Cerebellar cortex (tissue), 1 donor: ENCODE measurements around the gene MAP3K10.
A peak's percentile ranks its signal among the peaks of the same experiment; 100 is the strongest.

Experiments
- DNase-seq: peaks from one replicate; pipeline ENCODE4 v3.0.0-alpha.2; 2015; ENCODE audit warnings: low spot score

MAP3K10 gene

DNA sequence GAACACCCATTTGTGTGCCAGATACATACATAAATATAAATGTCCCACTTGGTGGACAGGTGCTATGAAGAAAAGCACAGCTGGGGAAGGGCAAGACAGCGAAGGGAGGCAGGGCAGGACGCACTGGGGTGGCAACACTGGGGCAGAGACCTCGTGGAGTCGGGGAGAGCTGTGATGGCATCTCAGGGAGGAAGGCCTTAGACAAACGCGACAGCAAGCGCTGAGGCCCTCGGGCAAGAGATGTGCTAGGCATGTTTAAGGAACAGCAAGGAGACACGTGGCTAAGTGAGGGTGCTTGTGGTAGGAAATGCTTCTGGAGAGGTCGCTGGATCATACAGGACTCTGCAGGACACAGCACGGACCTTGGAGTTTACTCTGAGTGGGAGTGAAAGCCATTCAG lies 58.6 kb downstream of the MAP3K10 start:
- no peak for DNase-seq

DNA sequence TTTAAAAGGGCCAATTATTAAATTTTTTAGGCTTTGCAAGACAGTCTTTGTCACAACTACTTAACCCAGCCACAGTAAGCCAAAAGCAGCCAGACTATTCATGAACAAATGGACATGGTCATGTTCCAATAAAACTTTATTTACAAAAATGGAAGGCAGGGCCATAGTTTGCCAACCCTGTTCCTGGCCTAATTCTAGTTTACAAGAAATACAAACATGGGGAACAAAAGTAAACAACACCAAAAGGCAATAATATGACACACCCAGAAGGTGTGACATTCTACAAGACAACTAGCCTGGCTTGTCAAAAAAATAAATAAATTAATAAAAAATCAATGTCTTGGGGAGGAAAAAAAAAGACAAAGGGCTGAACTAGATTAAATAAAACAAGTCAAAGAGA lies 60.0 kb downstream of the MAP3K10 start:
- DNase-seq, result no peak

DNA sequence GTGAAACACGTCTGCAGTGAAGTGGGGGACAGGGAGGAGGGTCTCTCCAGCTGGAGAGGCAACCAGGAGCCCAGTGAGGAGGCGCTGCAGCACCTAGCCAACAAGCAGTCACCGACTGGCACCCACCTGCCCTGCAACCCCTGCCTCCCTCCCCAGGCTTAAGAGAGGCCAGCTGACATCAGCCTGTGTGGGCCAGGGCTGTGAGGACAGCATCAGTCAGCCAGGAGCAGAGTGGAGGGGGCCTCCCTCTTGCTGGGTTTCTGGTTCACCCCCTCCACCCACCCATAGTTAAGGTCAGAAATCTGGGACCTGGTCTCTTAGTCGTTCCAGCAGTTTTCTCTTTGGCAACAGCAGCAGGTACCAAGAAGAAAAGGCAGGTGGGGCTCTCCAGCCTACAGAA lies 60.8 kb downstream of the MAP3K10 start:
- DNase-seq, result no peak

DNA sequence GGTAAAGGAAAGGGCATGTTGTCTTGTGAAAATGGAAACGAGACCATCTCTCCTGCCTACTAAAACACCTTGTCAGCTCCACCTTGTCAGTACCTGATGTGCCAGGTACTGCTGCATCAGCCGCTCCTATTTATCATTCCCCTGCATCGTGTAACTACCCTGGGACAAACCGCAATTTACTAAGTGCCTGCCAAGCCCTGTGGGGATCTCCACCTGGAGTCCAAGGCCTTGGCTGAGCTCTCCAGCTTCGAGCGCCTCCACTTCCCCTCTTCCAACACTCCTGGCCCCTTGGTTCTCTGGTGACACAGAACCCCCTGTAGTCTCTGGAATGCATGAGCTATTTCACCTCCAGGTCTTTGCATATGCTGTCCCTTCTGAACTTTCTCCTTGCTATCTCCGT lies 61.2 kb downstream of the MAP3K10 start:
- DNase-seq, result peak; percentile 65

DNA sequence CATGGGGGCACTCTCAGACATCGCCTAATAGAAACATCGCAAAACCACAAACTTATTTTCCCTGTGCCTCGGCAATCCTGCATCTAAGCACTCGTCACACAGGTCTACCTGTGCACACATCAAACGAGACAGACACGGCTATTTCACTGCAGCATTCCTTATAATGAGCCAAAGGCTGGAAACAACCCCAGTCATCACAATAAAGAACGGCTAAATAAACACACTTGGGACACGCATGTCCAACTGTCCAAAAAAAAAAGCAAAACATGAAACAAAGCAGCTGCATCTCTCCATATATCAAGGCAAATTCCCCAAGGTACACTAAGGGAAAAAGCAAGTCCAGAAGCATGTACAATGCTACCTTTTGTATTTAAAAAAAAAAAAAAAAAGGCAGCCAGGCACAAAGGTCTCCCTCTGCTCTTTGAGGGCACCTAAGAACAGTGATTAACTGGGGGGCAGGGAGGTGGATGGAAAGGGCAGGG lies 62.4 kb downstream of the MAP3K10 start:
- DNase-seq, result no peak

DNA sequence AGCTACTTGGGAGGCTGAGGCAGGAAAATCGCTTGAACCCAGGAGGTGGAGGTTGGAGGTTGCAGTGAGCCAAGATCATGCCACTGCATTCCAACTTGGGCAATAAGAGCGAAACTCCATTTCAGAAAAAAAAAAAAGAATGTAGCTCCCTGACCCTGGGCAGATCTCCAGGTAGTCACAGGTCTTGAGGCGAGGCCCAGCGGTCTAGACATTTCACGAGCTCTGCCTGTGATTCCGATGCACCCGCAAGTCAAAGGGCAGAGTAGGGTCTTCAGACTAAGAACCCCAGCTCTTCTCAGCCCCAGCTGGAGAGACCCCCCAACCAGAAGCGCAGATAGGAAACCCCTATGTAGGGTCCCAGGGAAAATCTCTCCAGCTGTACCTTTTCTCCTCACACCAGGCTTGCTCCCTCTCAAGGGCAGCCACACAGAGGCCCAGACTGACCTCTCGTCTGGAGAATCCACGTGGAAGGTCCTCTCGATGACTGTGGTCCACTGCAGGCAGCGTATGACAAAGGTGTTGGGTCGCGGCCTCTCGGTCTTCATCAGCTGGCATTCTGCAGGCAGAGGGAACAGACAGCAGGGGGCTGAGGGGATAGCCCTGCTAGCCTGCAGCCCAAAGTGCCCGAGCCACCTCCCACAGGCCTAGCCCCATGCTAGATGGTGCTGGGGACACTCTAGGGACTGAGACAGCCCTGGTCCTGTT lies 63.6 kb downstream of the MAP3K10 start:
- DNase-seq, result no peak

DNA sequence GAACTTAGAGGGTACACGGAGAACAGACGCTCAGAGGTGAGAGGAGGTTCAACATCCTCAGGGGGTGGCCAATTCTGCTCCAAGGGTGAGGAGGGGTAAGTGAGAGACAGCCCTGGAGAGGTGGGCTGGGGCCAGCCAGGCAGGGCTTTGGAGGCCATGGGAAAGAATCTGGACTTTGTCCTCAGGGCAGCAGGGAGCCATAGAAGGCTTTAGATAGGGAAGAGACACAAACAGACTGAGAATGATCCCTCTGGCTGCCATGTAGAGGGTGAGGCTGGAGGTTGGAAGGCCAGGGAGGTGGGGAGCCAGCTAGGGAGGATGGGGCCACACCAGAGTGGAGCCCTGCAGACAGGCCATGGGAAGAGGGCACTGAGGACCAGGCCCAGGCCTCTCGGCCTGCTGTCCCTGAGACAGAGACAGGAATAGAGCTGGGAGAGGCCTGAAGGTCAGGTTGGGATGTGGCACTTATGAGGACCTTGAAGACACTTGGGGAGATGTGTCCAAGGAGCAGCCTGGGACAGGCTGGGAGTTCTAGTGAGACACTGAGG lies 64.5 kb downstream of the MAP3K10 start:
- no peak for DNase-seq

DNA sequence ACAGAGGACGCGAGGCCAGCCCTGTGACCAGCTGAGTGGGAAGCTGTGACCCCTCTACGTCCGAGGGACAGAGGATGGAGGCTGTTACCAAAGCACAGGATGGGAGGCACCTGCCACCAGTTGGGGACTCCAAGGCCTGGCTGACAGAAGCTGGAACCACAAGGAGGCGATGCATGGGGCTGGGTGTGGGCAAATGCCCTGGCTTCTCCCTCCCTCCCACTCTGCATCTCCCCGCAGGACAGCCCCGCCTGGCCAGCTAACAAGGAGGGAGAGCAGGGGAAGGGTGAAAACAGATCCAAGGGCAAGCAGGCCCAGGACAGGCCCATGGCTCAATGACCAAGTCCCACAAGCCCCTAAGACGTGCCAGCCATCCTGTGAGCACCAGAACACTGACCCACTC lies 65.3 kb downstream of the MAP3K10 start:
- no peak for DNase-seq

DNA sequence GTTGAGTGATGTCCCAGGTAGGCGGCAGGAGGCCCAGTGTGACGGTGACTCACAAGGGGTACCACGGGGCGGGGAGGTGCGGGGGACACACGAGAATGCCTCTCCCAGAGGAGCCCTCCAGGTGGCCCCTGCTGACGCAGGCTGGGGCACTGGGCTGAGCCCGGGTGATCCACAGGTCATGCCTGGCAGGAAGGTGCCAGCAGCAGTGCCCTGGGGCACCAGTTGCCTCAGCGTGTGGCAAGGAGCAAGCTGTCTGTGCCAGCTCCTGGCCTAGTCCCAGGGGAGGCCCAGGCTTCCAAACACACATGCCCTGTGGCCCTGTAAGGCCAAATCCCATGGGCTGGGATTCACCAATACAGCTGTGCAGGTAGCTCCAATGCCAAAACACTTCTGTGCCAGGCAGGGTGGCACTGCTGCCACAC lies 65.9 kb downstream of the MAP3K10 start:
- DNase-seq, result no peak

DNA sequence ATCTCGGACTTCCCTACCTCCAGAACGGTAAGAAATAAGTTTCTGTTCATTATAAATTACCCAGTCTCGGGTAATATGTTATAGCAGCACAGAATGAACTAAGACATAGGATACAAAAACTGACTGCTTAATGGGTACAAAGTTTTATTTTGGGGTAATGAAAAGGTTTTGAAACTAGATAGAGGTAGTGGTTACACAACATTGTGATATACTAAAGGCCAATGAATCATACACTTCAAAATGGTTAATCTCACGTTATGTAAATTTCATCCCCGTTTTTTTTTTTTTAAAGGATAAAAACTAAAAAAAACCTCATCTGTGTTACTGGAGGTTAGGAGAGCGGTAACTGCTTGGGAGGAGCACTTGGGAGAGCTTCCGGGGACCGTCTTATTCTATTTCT lies 70.4 kb downstream of the MAP3K10 start:
- DNase-seq, result no peak

DNA sequence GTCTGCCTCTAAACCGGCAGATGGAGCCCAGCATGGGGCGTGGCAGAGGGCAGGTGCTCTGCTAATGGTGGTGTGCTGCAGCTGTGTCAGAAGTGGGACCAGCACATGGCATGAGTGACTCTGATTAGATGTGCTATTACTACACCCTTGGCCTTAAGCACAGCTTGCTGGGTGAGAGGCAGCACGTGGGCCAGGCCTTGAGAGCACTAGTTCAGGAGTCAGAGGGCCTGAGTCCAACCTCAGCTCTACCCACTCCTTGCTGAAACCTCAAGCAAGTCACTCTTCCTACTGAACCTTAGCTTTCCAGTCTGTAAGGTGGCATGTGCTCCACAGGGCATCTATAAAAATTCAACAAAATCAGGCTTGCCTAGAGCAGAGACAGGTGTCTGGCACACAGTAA lies 71.2 kb downstream of the MAP3K10 start:
- no peak for DNase-seq

DNA sequence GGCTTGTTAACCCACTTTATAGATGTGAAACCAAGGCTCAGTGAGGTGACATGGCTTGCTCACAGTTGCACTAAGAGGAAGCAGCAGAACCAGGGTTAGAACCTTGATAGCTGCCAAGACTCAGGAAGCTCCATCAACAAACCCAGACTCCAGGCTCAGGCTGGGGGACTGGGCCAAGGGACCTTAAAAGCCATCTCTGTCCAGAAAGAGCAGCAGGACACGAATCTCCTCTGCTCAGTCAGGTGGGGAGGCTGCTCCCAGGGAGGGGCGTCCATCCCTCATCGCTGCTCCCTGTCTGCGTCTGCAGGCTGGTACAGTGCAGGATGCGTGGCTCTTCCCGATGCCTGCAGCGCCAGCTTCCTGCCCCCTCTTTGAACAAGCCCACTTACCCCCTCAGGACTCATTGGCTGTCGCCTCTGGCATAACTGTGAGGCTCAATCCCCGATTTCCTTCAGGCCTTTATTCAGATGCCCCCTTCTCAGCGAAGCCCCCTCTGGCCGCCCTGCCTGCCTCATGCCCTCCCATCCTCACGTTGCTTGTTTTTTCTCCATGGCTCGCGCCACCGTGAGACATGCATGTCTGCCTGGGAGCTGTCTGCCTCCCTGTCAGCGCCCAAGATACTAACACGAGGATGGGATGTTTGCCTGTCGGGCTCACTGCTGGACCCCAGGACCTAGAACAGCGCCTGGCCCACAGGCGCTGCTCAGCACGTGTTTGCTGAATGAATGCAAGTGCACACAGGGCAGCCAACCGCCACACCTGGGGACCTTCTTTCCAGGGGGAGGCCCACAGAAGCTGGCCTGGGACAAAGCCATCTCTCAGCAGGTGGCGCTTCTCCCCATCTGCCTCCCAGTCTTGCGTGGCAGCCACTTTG lies 72.5 kb downstream of the MAP3K10 start:
- peak; percentile 67 for DNase-seq

DNA sequence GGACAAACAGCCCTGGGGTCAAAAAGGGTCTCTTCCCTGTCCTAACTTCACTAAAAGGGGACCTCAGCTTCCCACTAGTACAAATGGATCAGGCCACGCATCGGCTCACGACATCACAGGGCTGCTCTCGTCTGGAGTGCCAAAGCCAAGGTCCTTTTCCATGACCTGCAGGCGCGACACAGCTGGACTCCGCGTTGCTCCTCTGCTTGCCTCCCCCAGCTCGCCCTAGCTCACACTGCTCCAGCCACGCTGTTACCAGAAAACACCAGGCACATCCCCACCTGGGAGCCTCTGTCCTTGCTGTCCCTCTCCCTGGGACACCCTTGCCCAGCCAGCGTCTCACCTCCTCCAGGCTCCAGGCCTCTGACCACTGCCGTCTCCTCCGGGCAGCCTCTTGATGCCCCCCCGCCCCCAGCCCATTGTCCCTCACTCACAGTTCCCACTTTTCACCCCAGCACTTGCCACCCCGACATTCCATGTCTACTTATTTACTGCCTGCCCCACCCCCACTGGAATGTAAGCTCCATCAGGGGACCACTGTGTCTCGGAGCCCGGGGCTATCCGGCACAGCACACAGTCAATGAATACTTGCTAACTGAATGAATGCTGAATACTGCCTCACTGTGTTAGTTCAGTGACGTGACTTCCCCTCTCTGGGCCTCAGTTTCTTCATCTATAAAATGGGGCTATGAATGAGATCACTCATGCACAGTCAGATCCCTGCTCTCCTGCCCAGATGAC lies 73.3 kb downstream of the MAP3K10 start:
- DNase-seq, result no peak
